ENCODE measurements around the gene ZNF608.

Gene ZNF608

DNA sequence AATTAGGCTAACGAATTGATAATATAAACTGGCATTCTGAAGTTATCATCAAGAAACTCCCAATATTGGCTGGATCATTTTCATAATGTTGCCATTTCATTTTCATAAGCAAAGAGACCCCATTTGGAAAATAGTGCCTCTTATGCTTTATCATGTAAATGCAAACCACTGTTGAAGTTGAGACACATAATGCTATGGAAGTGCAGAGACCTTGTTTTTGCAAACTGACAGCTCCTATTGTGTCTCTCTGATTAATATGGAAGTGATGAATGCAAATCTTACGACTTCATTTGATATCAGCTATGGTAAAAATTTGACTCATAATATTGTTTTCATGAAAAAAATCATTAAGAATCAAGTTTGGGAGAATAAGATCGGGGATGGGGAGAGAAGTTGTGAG lies 25.3 kb upstream of the ZNF608 start:
- Histone ChIP-seq H2AFZ (ENCODE audit: low read length) (no peak overlapping the region), H3K4ac (ENCODE audit: low read length) (no peak overlapping the region), H3K4me3 (ENCODE audit: low read length in 2 of 2) (no peak overlapping the region), H2AK5ac (ENCODE audit: low read depth, low read length) (no peak overlapping the region), H4K91ac (ENCODE audit: low read depth, low read length, poor library complexity) (no peak overlapping the region), H3K4me1 (ENCODE audit: control insufficient read depth in 2 of 2, insufficient read depth in 1 of 2, low read depth in 1 of 2, low read length in 2 of 2) (peaks cover 4 to 26% of the 10 kb centered on the region in 2 donors), H3K9me3 (replicated peaks in 1 of 2; ENCODE audit: control insufficient read depth in 2 of 2, insufficient read depth in 1 of 2, low read depth in 1 of 2, low read length in 2 of 2) (no peaks in the 10 kb centered on the region), H3K79me1 (ENCODE audit: low read depth, low read length) (no peaks in the 10 kb centered on the region), H3K36me3 (replicated peaks in 1 of 2; ENCODE audit: control insufficient read depth in 2 of 2, insufficient read depth in 2 of 2, low read length in 2 of 2) (no peaks in the 10 kb centered on the region), H3K14ac (ENCODE audit: low read length) (no peak overlapping the region), H4K8ac (ENCODE audit: low read depth, low read length) (no peak overlapping the region), H3K4me2 (ENCODE audit: insufficient read depth, low read length, poor library complexity, severe bottlenecking) (no peak overlapping the region), H3K18ac (ENCODE audit: low read length) (no peak overlapping the region), H3K23ac (ENCODE audit: low read depth, low read length, poor library complexity) (no peak overlapping the region), H2BK120ac (ENCODE audit: low read depth, low read length) (no peak overlapping the region), H2BK5ac (ENCODE audit: low read length) (no peak overlapping the region), H3K27me3 (ENCODE audit: control insufficient read depth in 3 of 3, insufficient read depth in 3 of 3, low read depth in 1 of 3, low read length in 3 of 3) (no peaks in the 10 kb centered on the region), H2BK12ac (ENCODE audit: low read length) (no peak overlapping the region), H3K27ac (replicated peaks; ENCODE audit: low read length) (no peak overlapping the region), H2BK15ac (ENCODE audit: low read length) (no peak overlapping the region), H3K9ac (ENCODE audit: low read depth, low read length, poor library complexity) (no peak overlapping the region)
- 100% methylated on average over 1 of the region's 3 CpGs for WGBS, 2 donors (ENCODE audit: extremely low coverage in 2 of 2, insufficient read length in 2 of 2, insufficient replicate concordance in 1 of 2)
- DNase-seq (ENCODE audit: low spot score) = no peak

GRCh38 chr5:124764992-124765611 lies 18.7 kb upstream of the ZNF608 start:
- H3K27ac ChIP-seq (replicated peaks; ENCODE audit: low read length) = no peak overlapping the region
- H3K18ac ChIP-seq (ENCODE audit: low read length) = no peak overlapping the region
- H3K4me3 ChIP-seq (ENCODE audit: low read length in 2 of 2) = no peak overlapping the region
- no peak overlapping the region for H2AK5ac ChIP-seq (ENCODE audit: low read depth, low read length)
- H3K9ac ChIP-seq (ENCODE audit: low read depth, low read length, poor library complexity) = no peak overlapping the region
- H3K4ac ChIP-seq (ENCODE audit: low read length) = no peak overlapping the region
- no peak overlapping the region for H4K91ac ChIP-seq (ENCODE audit: low read depth, low read length, poor library complexity)
- no peaks in the 10 kb centered on the region for H3K36me3 ChIP-seq (replicated peaks in 1 of 2; ENCODE audit: control insufficient read depth in 2 of 2, insufficient read depth in 2 of 2, low read length in 2 of 2)
- no peaks in the 10 kb centered on the region for H3K79me1 ChIP-seq (ENCODE audit: low read depth, low read length)
- no peak overlapping the region for H2BK120ac ChIP-seq (ENCODE audit: low read depth, low read length)
- H3K4me2 ChIP-seq (ENCODE audit: insufficient read depth, low read length, poor library complexity, severe bottlenecking) = no peak overlapping the region
- H3K9me3 ChIP-seq (replicated peaks in 1 of 2; ENCODE audit: control insufficient read depth in 2 of 2, insufficient read depth in 1 of 2, low read depth in 1 of 2, low read length in 2 of 2) = no peaks in the 10 kb centered on the region
- DNase-seq (ENCODE audit: low spot score) = no peak
- no peak overlapping the region for H2AFZ ChIP-seq (ENCODE audit: low read length)
- H2BK12ac ChIP-seq (ENCODE audit: low read length) = no peak overlapping the region
- H3K27me3 ChIP-seq (ENCODE audit: control insufficient read depth in 3 of 3, insufficient read depth in 3 of 3, low read depth in 1 of 3, low read length in 3 of 3) = no peaks in the 10 kb centered on the region
- H2BK15ac ChIP-seq (ENCODE audit: low read length) = no peak overlapping the region
- no peak overlapping the region for H3K14ac ChIP-seq (ENCODE audit: low read length)
- no peak overlapping the region for H2BK5ac ChIP-seq (ENCODE audit: low read length)
- no peak overlapping the region for H3K23ac ChIP-seq (ENCODE audit: low read depth, low read length, poor library complexity)
- WGBS, 2 donors (ENCODE audit: extremely low coverage in 2 of 2, insufficient read length in 2 of 2, insufficient replicate concordance in 1 of 2) = no CpG with 5 or more reads among the region's 3 CpGs
- H4K8ac ChIP-seq (ENCODE audit: low read depth, low read length) = no peak overlapping the region
- H3K4me1 ChIP-seq (ENCODE audit: control insufficient read depth in 2 of 2, insufficient read depth in 1 of 2, low read depth in 1 of 2, low read length in 2 of 2) = peaks cover 4% of the 10 kb centered on the region in 2 donors

GRCh38 chr5:124764585-124764984 lies 18.1 kb upstream of the ZNF608 start:
- no CpG with 5 or more reads among the region's 1 CpG for WGBS, 2 donors (ENCODE audit: extremely low coverage in 2 of 2, insufficient read length in 2 of 2, insufficient replicate concordance in 1 of 2)
- H2BK5ac ChIP-seq (ENCODE audit: low read length) = no peak overlapping the region

GRCh38 chr5:124761010-124761409 lies 14.6 kb upstream of the ZNF608 start:
- Histone ChIP-seq H3K9ac (ENCODE audit: low read depth, low read length, poor library complexity) (no peak overlapping the region), H4K91ac (ENCODE audit: low read depth, low read length, poor library complexity) (no peak overlapping the region), H3K14ac (ENCODE audit: low read length) (no peak overlapping the region), H2BK5ac (ENCODE audit: low read length) (no peak overlapping the region), H3K4me3 (ENCODE audit: low read length in 2 of 2) (no peak overlapping the region), H2BK120ac (ENCODE audit: low read depth, low read length) (no peak overlapping the region), H3K4me1 (ENCODE audit: control insufficient read depth in 2 of 2, insufficient read depth in 1 of 2, low read depth in 1 of 2, low read length in 2 of 2) (peaks cover 4% of the 10 kb centered on the region in 2 donors), H3K36me3 (replicated peaks in 1 of 2; ENCODE audit: control insufficient read depth in 2 of 2, insufficient read depth in 2 of 2, low read length in 2 of 2) (no peaks in the 10 kb centered on the region), H3K9me3 (replicated peaks in 1 of 2; ENCODE audit: control insufficient read depth in 2 of 2, insufficient read depth in 1 of 2, low read depth in 1 of 2, low read length in 2 of 2) (no peaks in the 10 kb centered on the region), H3K18ac (ENCODE audit: low read length) (no peak overlapping the region), H2AK5ac (ENCODE audit: low read depth, low read length) (no peak overlapping the region), H3K4ac (ENCODE audit: low read length) (no peak overlapping the region), H3K4me2 (ENCODE audit: insufficient read depth, low read length, poor library complexity, severe bottlenecking) (no peak overlapping the region), H3K27me3 (ENCODE audit: control insufficient read depth in 3 of 3, insufficient read depth in 3 of 3, low read depth in 1 of 3, low read length in 3 of 3) (no peaks in the 10 kb centered on the region), H2BK12ac (ENCODE audit: low read length) (no peak overlapping the region), H3K27ac (replicated peaks; ENCODE audit: low read length) (no peak overlapping the region), H2BK15ac (ENCODE audit: low read length) (no peak overlapping the region), H2AFZ (ENCODE audit: low read length) (no peak overlapping the region), H4K8ac (ENCODE audit: low read depth, low read length) (no peak overlapping the region), H3K79me1 (ENCODE audit: low read depth, low read length) (no peaks in the 10 kb centered on the region), H3K23ac (ENCODE audit: low read depth, low read length, poor library complexity) (no peak overlapping the region)
- WGBS, 2 donors (ENCODE audit: extremely low coverage in 2 of 2, insufficient read length in 2 of 2, insufficient replicate concordance in 1 of 2) = no CpG with 5 or more reads among the region's 4 CpGs
- no peak for DNase-seq (ENCODE audit: low spot score)

More at GRCh38 chr5:124764585-124764984, 18.1 kb upstream of the ZNF608 start:
- Histone ChIP-seq H3K27me3 (ENCODE audit: control insufficient read depth in 3 of 3, insufficient read depth in 3 of 3, low read depth in 1 of 3, low read length in 3 of 3) (no peaks in the 10 kb centered on the region), H2BK15ac (ENCODE audit: low read length) (no peak overlapping the region), H4K8ac (ENCODE audit: low read depth, low read length) (no peak overlapping the region), H2BK12ac (ENCODE audit: low read length) (no peak overlapping the region), H3K18ac (ENCODE audit: low read length) (no peak overlapping the region), H3K36me3 (replicated peaks in 1 of 2; ENCODE audit: control insufficient read depth in 2 of 2, insufficient read depth in 2 of 2, low read length in 2 of 2) (no peaks in the 10 kb centered on the region), H3K4me2 (ENCODE audit: insufficient read depth, low read length, poor library complexity, severe bottlenecking) (no peak overlapping the region), H3K23ac (ENCODE audit: low read depth, low read length, poor library complexity) (no peak overlapping the region), H4K91ac (ENCODE audit: low read depth, low read length, poor library complexity) (no peak overlapping the region), H3K4me3 (ENCODE audit: low read length in 2 of 2) (no peak overlapping the region), H2AFZ (ENCODE audit: low read length) (no peak overlapping the region), H2BK120ac (ENCODE audit: low read depth, low read length) (no peak overlapping the region), H3K79me1 (ENCODE audit: low read depth, low read length) (no peaks in the 10 kb centered on the region), H3K14ac (ENCODE audit: low read length) (no peak overlapping the region), H3K9ac (ENCODE audit: low read depth, low read length, poor library complexity) (no peak overlapping the region), H3K27ac (replicated peaks; ENCODE audit: low read length) (no peak overlapping the region), H3K4me1 (ENCODE audit: control insufficient read depth in 2 of 2, insufficient read depth in 1 of 2, low read depth in 1 of 2, low read length in 2 of 2) (peaks cover 4% of the 10 kb centered on the region in 2 donors), H2AK5ac (ENCODE audit: low read depth, low read length) (no peak overlapping the region), H3K9me3 (replicated peaks in 1 of 2; ENCODE audit: control insufficient read depth in 2 of 2, insufficient read depth in 1 of 2, low read depth in 1 of 2, low read length in 2 of 2) (no peaks in the 10 kb centered on the region), H3K4ac (ENCODE audit: low read length) (no peak overlapping the region)
- DNase-seq (ENCODE audit: low spot score) = no peak
